ENCODE measurements around the gene NSUN3.
"Not testable (repeated sequence)": the region's sequence is repeated elsewhere in the genome, so short reads cannot be mapped to it uniquely, and the experiment has no call there.

NSUN3 gene

DNA sequence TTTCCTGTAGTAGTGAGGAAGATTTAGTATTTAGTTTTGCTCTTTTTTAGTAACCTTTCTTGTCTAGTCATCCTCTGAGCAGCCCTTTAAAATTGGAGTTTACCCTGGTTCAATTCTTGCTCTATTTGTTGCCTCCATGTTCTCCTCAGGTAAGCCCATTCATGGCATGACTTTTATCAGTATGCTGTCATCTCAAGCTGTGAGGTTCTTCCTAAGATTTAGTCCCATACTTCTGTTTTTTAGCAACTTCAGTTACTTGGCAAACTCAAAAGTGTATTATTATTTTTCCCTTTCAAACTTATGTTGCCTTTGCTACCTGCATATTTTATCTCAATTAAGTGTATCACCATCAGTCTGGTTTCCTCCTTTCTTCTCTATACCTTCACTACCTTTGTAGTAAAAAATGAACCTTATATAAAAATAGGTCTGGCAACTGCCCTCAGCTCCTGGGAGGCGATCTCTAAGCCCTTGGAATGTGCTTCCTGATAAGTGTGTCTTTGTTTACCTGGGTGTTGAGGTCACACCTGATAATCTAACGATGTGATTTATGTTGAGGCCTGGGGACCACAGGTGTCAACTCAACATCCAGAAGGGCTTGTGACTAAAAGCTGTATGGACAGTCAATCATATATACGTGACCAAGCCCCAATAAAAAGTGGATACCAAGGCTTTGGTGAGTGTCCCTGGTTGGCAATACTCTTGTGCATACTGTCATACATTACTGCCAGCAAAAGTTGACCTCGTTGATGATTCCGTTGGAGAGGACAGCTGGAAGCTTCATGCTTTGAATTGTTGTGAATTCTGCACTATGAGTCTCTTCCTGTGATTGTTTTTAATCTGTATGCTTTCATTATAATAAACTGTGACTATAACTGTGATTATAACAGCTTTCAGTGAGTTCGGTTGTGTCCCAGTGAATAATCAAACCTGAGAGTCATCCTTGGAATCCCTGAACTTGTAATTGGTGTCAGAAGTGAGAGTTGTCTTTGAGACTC lies 3.9 kb downstream of the NSUN3 start:
- no peak for FAIRE-seq

DNA sequence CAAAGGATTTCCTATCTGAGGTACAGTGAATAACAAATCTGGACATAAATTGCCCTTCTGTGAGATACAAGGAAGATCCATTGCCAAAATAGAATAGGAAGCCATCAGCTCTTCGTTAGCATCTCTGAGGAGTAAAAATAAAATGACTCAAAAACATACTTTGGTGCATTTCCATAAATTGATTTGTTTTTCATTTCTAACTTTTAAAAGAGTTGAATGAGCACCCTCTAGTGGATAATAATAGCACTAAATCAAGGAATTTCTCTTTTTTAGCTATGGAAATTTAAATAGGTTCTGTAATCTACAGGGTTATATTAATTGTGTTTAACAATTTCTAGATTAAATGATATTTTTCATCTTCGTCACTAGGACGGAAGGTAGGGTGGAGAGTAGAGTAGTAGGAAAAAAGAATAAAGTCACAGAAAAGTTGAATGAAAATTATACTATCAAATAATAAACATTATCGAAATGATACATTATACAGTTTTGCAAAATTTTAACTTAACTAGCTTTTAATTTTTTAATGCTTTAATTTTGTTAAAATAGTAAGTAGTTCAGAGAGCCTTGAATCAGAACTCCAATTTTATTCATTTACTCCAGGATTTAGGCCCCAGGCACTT lies 6.4 kb downstream of the NSUN3 start:
- DNase-seq (ENCODE audit: low spot score) (no peak), FAIRE-seq (peak; percentile 85)

More for the DNA sequence above, 3.9 kb downstream of the NSUN3 start:
- no peak for DNase-seq (ENCODE audit: low spot score)

DNA sequence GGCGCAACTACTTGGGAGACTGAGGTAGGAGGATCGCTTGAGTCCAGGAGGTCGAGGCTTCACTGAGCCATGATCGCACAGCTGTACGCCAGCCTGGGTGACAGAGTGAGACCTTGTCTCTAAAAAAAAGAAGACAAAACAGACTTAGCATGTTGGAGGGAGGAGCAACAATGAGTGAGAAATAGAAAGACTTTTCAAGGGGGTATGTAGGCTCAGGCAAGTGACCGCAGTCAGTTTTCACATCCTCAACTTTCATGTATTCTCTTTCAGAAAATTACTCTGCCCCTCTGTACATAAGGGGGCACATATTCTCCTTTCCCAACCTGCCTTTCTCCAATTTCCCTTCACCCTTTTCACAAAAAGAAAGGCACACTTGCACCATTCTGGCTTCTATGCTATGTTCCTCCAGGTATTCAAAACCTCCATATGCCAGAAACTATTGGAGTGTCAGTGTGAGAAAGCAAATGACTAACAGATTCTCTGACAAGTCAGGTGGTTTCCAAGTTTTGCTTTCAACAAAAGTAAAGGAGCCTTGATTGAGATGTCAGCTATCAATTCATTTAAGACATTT lies 7.6 kb downstream of the NSUN3 start:
- DNase-seq (ENCODE audit: low spot score) = no peak

DNA sequence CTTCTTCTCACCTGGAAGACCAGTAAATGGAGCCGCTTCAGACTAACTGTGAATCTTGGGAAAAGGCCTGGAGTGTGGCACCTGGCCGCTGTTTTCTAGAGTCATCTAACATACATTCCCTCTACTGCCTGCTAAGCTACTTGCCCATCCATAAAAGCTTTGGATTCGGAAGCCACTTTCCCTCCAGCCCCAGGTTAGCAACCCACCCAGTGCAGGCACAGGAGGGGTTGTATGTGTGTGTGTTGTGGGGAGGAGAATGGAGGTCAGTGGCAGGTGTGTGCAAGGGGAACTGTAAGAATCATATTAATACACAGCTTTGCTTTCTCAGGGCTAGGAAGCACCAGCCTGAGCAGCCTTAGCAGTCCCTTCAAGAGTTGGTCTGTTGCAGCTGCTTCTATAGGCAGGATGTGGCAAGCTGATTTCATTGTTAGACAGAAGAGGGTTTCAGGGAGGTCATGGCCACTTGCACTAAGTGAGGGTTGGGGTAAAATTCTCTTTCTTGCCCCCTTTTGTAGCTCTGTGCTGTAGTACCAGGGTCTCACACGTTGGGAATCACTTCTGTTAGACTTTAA lies 8.9 kb downstream of the NSUN3 start:
- DNase-seq (ENCODE audit: low spot score) = no peak
- no peak for FAIRE-seq

More for the DNA sequence above, 7.6 kb downstream of the NSUN3 start:
- no peak for FAIRE-seq

DNA sequence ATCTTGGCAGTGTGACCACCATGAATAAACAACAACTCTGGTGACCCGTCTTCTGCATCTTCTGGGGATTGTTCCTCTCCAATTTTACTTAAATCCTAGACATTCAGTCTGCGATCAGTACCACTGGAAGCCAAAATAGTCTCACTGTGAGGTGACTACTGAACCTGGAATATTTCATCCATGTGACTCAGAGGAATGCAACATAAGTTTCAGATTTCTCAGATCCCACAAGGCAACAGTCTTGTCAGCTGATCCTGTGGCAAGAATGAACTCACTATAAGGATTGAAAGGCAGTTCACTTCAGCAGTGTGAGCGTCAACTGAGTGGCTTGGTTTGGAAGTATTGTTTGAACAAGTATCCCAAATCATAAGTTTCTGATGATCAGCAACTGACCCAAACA lies 13.2 kb downstream of the NSUN3 start:
- DNase-seq (ENCODE audit: low spot score) (peak; percentile 11), FAIRE-seq (no peak)

DNA sequence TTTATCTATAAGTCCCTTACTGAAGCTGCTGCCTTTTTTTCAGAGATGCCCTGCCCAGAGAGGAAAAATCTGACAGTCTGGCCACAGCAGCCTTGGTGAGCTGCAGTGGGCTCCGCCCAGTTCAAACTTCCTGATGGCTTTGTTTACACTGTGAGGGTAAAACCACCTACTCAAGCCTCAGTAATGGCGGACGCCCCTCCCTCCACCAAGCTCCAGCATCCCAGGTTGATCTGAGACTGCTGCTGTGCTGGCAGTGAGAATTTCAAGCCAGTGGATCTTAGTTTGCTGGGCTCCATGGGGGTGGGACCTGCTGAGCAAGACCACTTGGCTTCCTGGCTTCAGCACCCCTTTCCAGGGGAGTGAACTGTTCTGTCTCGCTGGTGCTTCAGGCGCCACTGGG lies 17.7 kb downstream of the NSUN3 start:
- DNase-seq (ENCODE audit: low spot score); FAIRE-seq: not testable (repeated sequence)

DNA sequence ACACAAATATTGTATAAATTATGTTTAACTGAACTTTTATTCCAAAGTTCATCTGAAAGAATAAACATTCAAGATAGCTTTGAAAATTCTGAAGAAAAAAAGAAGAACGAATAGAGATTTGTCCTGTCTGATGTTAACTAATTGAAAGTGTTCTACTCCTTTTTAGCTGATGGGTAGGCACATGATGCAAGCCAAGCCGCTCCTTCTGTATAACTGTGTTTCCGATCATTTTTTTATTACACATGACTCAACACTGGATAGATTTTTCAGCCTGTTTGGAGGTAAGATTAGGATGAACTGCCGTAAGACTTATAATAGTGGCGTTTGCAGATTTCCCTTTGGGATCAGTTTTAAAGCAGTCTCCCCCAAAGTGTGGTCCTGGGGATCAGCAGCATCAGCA lies 19.0 kb downstream of the NSUN3 start:
- no peak for FAIRE-seq
- DNase-seq (ENCODE audit: low spot score) = no peak

DNA sequence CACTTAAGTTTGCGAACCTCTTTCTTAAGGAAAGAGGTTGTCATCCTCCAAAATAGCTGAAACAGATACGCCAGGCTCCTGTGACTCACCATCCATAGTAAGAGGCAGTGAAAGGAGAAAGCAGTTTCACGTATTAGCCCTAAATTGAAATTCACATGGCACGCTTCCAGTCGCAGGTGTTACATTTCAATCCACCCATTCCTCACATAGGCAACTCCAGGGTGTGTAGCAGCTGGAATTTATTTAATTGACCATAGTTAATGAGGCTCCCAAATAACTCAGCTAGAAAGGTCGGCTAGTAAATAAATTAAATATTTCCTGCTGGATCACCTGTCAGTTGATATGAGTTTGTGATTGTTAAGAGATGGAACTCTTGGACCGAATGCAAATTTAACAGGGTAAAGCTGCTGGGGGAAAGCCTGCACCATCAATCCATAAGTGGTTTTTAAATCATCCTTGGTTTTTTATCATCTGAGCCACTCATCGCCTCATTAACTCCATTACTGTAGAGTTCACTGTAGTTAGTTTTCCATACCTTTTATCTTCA lies 19.6 kb downstream of the NSUN3 start:
- DNase-seq (ENCODE audit: low spot score) (no peak), FAIRE-seq (no peak)

DNA sequence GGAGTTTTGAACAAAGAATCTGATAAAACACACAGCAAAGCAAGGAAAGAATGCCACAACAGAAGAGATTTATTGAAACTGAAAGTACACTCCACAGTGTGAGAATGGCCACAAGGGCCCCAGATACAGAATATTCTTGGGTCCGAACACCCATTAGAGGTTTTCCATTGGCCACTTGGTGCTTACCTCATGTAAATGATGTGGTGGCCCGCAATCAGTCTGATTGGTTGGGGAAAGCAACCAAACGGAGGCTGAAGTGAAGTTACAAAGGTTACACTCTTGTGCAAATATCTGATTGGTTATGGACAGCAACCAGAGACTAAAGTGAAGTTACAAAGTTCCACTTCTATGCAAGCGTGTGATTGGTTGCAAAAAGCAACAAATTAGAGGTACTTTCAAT lies 20.4 kb downstream of the NSUN3 start:
- DNase-seq (ENCODE audit: low spot score) (no peak), FAIRE-seq (no peak)

DNA sequence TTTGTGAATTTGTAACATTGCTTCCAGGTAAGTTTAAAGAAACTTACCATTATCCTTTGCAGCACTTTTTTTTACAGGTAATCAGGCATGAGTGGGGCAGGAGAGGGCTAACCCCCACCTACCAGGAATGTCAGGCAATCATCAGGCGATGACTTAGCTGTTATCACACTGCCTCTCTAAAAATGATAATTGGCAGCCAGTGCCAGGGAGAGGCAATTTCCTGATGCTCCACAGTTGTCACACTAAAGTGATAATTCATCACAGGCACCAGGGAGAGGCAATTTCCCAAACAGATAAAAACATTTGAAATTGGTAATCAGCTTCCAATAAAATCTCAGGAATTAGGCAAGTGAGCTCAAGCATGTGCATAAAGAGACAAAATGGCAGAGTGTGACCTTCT lies 26.3 kb downstream of the NSUN3 start:
- FAIRE-seq (no peak), DNase-seq (ENCODE audit: low spot score) (no peak)

DNA sequence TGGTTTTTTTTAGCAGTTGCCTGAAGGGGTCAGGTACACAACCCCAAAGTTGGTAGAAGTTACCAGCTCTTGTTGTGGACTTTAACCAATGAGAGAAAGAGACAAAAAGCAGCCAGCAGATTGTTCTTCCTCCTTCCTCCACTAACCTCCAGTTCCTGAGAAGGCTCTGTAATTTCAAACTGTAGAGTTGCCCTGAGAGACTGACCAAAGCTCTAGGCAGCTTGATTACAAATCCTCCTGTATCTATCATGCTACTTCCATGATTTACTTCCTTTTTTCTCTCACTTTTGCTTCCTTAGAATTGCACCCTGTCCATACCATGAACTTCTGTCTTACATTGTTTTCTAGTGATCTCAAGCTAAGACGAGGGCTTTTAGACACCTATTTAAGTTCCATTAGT lies 29.2 kb downstream of the NSUN3 start:
- DNase-seq (ENCODE audit: low spot score) = no peak
- FAIRE-seq = no peak

DNA sequence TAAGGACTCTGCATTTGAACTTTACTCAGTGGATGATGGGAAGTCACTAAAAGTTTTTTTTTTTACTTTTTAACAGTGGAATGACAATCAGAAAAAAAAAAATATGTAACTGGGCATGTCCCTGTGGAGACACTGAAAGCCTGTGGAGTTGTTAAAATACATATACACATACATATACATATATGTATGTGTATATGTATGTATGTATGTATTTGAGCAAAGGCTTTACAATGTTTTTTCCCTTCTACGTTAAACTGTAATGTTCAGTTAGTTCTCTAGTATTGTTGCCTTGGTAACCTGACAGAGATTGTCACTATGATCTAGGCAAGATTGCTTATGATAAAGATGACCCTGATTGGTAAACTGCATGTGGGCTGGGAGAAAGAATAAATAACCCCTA lies 30.3 kb downstream of the NSUN3 start:
- no peak for DNase-seq (ENCODE audit: low spot score)
- FAIRE-seq = no peak

DNA sequence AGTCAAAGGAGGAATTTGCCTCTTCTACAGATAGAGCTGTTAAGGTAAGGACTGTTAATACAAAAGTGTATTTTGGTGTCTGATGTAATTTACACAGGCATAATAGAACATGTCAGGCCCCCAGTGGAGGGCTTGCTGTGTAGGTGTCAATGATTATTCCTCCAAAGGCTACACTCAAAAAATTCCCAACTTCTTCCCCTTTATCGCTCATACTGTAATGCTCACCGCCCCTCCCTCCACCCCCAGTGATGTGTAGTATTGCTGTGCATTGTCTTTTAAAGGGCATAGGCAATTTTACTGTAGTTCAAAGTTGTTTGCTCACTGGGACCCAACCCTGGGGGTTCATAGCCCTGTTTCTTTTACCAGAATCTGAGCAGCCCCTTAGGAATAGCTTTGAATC lies 32.2 kb downstream of the NSUN3 start:
- no peak for FAIRE-seq

DNA sequence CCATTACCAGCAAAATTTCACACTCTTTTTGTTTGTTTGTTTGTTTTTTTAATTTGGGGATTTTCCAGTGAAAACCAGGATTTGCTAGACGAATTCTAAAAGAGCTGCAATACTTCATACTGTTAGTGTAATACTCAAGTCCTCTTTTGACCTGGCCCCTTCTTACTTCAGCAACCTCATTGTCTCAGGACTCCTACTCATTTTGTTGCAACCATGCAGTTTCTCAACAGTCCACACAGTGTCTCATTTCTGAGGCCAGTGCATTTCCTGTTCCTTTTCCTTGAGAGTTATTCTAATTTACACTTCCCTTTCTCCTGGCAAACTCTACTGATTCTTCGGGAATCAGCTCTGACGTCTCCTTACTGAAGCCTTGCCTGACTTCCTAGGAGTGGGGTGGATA lies 35.6 kb downstream of the NSUN3 start:
- FAIRE-seq = no peak
- DNase-seq (ENCODE audit: low spot score) = no peak

More for the DNA sequence above, 32.2 kb downstream of the NSUN3 start:
- no peak for DNase-seq (ENCODE audit: low spot score)

DNA sequence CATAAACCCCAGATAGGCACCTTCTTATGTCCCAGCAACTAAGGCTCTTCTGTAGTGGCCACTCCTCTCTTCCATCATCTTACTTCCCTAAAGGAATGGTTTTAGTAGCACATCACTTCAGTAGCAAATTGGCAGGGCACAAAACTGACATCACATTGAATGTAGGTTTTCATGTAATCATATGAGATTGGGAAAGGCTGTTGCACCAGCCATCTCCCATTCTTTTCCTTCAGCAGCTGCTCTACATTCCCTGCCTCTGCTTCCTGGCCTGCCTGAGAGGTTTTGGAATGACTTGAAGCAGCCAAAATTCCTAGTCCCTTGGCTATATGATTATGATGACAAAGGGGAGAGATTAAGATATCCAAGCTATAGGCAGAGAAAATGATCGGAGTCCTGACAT lies 36.5 kb downstream of the NSUN3 start:
- DNase-seq (ENCODE audit: low spot score) (no peak), FAIRE-seq (no peak)

DNA sequence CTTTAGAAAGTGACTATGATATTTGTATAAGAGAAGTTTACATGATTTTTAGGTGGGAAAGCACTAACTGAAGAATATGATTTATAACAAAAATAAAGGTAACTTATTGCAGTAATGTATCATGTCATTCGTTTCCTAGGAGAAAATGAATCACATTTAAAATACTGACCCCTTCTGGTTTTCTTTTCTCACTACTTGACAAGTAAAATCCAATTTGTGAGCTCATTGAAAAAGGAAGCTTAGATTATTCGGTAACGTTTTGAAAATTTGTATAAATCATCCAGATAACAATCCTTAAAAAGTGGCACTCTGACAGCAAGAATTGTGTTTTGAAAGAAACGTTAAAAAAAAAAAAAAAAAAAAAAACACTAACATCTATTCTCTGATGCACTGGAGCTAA lies 39.0 kb downstream of the NSUN3 start:
- no peak for DNase-seq (ENCODE audit: low spot score)
- FAIRE-seq = no peak

DNA sequence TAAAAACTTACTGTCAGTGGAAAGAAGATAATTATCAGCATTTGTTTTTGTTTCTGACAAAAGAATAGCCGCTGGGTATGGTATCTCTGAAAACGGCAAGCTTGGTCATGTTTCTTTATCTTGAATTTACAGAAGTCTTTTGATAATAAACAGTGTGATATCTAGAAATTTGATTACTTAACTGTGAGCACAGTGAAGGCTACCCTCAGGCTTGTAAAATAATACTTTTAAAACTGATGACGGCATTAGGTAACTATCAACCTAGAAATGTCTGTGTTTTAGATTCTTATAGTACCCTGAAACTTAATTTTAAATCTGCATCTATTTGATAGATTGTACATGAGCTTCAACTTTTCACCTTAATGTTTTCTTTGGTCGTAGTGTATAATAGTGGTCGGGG lies 43.4 kb downstream of the NSUN3 start:
- DNase-seq (ENCODE audit: low spot score) (no peak), FAIRE-seq (no peak)

DNA sequence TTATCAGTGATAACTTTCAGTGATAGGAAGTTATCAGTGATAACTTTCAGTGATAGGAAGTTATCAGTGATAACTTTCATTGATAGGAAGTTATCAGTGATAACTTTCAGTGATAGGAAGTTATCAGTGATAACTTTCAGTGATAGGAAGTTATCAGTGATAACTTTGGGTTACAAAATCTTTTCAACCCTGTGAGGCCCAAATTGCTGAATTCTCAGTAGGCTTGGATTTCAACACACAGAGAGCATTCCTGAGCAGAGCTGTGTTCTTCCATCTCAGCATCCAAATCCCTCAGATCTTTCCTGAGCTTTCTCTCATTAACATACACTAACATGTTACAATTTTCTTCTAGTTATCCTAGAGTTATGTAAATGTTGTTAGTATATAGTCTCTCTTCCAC lies 47.4 kb downstream of the NSUN3 start:
- FAIRE-seq; DNase-seq (ENCODE audit: low spot score): not testable (repeated sequence)

DNA sequence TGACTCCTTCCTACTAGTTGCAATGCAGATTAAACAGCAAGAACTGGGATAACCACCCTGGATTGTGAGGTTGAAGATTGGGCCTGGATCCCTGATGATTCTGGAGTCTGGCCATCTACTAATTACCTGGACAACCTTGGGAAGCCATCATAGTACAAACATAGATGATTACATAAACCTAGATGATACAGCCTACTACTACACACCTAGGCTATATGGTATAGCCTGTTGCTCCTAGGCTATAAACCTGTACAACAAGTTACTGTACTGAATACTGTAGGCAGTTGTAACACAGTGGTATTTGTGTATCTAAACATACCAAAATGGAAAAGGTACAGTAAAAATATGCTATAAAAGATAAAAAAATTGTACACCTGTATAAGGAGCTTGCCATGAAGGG lies 48.0 kb downstream of the NSUN3 start:
- FAIRE-seq (no peak), DNase-seq (ENCODE audit: low spot score) (no peak)

DNA sequence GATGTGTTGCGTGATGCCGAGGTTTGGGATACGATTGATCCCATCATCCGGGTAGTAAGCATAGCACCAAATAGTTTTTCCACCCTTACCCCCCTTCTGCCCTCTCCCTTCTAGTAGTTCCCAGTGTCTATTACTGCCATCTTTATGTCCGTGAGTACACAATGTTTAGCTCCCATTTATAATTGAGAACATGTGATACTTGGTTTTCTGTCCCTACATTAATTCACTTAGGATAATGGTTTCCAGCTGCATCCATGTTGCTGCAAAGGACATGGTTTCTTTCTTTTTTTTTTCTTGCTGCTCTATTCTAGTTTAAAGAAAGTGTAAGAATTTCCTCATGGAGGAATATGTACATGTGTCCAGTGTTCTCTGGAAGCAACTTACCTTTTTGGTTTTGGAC lies 51.8 kb downstream of the NSUN3 start:
- FAIRE-seq (no peak), DNase-seq (ENCODE audit: low spot score) (no peak)

DNA sequence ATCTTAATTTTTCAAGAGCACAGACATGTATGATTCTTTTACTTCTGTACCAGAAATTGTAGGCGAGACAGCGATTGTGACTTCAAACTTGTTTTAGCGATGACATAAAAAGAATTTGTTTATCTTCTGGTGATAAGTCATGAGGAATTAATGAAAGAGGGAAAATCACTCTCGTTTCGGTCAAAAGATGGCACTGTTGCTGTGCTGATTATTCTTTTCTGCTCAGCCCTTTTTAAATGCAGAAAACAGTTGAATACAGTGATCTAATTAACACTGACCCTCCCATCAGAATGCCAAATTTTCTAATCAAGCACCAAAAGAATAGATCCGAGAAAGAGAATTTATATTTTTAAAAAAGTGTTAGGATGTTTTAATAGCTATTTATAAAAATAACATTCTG lies 52.6 kb downstream of the NSUN3 start:
- no peak for DNase-seq (ENCODE audit: low spot score)
- FAIRE-seq = no peak

DNA sequence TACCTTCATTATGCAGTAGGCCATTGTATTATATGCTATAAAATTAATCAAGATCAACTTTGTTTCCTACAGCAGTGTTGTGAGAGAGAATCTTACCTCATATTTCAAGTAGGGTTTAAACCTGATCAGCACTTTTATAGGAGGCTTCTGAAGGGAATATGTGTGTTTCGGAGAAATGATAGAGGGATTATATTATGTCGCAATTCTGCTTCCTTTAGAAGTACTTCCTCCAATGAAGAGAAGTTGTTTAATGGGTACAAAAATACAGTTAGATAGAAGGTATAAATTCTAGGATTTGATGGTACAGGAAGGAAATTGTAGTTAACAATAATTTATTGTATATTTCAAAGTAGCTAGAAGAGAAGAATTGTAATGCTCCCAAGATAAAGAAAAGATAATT lies 54.9 kb downstream of the NSUN3 start:
- FAIRE-seq = no peak
- no peak for DNase-seq (ENCODE audit: low spot score)

Measured in RCC 7860 (cell line).